GM19372 (cell line): ENCODE data around the gene HRH1.
"Not testable (repeated sequence)": the region's sequence is repeated elsewhere in the genome, so short reads cannot be mapped to it uniquely, and the experiment has no call there.

Experiments used
- ATAC-seq: cut with Tn5 transposase; IDR thresholded peaks from one replicate; pipeline ENCODE4 v1.9.1; 2021; ENCODE audit warnings: mild to moderate bottlenecking, low read depth, moderate library complexity; ENCODE audit not compliant: unreplicated experiment

HRH1 gene

DNA sequence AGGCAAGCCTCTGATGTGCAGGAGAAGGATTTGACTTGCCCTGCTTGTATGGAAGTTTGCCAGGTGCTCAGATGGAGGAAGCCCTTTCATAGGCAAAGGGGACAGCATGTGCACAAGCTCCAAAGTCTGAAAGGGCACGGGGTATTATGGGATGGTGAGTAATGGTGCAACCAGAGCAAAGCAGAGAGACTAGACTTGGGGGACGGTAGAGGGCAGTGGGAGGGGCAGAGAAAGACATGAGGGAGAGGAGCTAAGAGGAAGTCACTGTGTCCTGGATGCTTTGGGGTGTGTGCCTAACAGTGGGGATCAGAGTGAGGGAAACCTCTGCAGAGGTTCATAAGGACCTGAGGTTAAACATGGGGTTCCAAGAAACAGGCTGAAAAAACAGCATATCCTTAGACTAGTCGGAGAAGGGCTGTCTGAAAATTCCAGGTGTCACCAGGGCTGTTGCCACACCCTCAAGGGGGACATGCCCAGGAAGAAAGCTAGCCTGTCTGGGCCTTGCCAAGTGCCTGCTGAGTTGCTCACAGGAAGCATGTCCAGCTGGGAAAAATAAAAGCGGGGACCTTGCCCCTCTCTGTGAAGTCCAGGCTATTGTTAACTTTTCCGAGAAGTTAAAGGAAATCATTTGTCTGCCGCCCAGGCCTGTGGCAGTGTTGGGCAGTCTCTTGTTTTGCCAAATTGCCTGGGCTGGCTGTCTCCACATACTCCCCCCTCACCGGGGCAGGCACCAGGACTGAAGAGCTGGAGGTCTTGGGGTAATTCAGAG is 47.1 kb downstream of the HRH1 start:
- no peak for ATAC-seq

DNA sequence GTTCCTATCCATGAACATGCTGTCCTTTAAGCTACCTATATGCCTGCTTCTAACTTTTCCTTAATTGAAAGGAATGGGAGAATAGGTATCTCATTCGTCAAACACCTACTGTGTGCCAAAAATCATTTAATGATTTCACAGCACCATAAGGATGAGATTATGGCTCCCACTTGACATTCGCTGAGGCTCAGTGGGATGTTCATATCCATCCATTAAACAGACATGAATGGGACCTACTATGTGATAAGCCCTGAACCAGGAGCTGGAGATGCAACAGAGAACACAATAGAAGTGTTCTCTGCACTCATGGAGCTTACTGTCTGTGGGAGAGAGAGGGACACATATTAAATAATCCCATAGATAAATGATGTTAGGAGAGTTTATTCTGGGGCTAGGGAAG is 49.7 kb downstream of the HRH1 start:
- ATAC-seq = no peak

DNA sequence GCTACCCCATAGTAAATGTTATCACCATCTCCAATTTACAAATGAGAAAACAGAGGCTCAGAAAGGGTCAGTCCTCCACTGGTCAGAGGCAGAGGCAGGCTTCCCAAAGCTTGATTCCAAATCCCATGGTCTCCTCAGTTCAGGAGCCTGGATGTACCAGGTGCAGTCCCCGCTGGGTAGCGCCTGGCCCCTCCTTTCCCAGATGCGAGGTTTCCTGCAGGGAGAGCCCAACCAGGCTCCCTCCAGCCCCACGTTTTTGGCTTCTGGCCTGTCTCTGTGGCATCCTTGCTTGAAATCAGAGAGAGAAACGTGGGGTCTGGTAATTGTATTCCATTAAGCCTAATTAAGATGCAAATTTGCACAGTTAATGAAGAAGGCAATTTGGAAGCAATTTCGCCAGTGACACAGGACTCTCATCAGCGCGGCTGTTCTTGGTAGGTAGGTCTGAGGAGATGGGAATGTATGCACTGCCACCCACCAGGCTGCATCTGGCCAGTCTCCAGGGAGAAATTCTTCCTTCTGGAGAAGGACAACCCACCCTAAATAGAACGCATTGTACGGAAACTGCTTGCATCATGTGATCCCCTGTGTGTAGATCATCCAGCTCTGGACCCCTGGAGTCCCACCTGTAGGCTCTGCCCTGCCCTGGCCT is 50.5 kb downstream of the HRH1 start:
- no peak for ATAC-seq

DNA sequence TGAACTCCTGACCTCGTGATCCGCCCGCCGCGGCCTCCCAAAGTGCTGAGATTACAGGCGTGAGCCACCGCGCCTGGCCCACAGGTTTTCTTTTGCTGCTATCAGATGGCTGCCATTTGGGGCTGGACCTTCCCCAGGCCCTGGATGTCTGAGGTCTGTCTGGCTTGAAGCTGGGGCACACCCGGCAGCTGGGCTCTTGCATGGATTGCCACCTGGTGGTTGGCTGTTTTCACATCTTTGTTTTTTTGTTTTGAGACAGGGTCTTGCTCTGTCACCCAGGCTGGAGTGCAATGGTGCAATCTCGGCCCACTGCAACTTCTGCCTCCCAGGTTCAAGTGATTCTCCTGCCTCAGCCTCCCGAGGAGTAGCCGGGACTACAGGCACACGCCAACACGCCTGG is 51.6 kb downstream of the HRH1 start:
- ATAC-seq = not testable (repeated sequence)

DNA sequence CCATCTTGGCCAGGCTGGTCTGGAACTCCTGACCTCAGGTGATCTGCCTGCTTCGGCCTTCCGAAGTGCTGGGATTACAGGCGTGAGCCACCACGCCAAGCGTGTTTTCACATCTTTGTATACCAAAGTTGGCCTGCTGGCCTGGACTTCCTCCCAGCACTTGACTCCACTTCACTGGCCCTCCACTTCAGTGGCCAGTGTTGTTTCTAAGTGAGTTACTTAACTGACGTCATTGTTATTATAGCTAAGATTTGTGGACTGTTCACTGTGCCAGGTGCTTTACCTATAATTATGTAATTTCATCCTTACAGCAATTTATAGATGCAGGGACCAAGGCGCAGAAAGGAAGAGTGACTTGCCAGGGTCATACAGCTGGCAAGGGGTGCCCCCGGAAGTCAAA is 52.0 kb downstream of the HRH1 start:
- ATAC-seq = no peak

DNA sequence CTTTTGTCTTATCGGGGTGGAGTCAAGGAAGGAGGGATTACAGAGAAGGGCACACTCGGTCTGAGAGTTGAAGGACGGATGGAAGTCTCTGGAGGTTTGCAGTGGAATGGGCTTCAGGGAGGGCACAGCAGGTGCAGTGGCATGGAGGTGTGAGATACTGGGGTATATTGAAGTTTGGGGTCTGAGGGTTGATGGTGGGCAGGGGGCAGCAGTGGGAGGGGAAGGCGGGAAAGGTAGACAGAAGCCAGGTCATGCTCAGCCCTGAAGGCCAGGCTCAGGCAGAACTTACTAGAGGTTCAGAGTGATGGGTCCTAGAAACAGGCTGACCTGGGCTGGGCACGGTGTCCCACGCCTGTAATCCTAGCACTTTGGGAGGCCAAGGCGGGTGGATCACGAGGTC is 52.7 kb downstream of the HRH1 start:
- no peak for ATAC-seq

DNA sequence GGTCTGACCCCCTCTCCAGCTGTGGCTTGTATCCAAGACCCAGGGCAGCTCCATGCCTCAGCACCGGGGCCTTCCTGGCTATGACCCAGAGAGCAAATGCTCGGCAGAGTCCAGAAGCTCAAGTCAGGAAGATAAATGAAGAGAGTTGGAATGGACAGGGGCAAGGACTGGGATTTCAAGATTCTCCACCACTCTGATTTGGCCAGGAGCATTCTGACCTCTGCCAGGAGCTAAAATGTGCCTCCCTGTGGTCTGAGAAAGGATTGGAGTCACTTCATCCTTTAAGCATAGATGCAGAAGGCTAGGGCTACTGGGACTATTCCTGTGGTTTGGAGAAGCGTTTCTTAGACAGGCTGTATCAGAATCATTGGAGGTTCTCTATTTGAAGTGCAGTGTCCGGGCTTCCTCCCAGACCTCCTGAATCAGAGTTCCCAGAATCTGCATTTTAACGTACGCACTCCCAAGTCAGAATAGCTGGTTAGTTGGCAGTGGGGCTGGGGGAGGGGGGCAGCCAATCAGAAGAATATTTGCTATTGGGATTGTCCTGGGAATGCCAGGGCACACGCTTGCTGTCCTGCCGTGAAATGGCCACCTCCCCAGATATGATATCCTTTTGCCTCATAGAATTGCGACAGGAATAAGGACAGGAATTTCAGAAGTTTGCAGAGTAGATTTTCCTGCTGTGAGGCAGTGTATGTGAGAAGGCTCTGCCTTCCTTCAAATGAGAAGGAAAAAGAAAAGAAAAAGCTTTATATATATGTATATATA is 57.4 kb downstream of the HRH1 start:
- no peak for ATAC-seq

DNA sequence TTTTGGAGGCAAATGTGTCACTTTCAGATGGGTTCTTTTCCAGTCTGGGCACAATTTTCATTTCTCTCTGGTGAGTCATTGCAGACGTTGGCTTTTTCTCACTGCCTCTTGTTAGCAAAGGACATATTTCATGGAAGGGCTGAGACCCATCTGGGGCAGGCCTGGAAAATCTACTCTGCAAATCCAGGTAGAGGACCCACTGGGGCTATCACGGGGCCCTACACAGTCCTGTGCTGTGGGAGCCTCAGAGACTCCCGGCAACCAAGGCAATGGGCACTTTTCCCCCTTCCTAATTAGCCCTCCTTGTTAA is 58.0 kb downstream of the HRH1 start:
- no peak for ATAC-seq

DNA sequence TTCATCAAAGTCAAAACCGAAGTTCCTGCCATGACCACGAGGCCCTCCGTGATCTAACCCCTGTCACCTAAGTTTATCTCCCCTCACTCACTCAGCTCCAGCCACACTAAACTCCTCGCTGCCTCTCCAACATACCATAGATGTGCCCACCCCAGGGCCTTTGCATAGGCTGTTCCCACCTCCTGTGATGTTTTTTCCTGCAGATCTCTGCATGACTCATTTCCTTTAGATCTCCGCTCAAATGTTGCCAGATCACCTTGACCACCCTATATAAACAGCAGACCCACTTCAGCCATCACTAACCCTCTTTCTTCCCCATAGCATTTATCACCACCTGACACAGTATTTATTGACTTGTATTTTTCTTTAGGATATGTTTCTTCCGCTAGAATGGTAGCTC is 58.5 kb downstream of the HRH1 start:
- no peak for ATAC-seq

DNA sequence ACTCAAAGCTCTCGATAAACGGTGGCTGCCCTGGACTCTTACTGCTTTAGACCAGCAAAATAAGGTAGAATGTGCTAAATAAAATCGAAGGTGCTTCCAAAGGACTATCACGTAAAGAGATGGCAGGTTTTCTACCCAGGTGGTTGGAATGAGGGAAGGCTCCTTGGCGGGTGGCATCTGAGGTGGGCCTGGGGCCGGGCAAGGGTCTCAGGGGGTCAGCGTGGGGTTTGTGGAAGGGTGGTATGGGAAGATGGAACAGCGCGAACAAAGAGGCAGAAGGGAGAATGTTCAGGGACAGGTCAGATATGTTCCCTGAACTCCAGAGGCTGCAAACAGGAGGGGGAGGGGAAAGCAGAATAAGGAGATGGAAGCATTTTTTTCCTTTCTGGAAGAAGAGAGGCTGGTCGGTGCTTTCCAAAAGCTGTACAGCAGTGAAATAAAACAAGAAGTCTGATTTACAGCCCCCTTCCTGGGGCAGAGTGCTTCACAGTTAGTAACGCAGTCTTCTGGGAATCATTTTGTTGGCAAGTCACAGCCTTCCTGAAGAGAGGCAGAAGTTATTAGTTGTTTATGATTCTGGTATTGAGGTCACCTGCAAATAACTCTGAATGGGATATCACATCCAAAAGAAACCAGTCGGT is 59.6 kb downstream of the HRH1 start:
- no peak for ATAC-seq

DNA sequence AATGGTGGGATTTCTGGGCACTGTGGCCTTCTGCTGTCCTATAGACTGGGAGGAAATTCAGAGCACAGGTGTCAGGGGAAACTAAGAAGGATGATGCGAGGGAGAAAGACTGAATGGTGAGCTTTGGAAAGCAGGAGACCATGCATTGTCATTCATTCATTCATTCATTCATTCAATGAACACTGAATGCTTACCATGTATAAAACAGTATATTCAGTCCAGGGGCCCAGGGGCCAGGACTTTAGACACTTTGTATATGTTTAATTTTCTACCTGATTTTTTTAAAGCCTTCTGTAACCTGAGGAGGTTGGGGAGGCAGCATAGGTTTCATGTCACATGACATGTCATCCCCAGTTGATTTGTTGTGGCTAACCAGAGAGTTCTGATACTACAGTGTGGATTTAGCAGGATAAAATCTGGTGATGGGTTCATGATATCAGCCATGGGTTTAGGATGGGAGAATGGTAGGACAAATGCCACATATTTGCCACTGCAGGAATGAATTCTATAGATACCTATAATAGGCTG is 60.2 kb downstream of the HRH1 start:
- no peak for ATAC-seq

DNA sequence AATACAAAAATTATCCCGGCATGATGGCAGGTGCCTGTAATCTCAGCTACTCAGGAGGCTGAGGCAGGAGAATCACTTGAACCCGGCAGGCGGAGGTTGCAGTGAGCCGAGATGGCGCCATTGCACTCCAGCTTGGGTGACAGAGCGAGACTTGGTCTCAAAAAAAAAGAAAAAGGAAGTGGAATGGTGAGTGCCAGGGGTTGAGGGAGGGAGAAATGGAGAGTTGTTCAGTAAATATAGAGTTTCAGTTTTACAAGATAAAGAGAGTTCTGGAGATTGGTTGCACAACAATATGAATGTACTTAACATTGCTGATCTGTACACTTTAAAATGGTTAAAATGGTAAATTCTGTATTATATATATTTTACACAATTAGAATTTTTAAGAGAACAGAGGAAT is 63.1 kb downstream of the HRH1 start:
- ATAC-seq = not testable (repeated sequence)

DNA sequence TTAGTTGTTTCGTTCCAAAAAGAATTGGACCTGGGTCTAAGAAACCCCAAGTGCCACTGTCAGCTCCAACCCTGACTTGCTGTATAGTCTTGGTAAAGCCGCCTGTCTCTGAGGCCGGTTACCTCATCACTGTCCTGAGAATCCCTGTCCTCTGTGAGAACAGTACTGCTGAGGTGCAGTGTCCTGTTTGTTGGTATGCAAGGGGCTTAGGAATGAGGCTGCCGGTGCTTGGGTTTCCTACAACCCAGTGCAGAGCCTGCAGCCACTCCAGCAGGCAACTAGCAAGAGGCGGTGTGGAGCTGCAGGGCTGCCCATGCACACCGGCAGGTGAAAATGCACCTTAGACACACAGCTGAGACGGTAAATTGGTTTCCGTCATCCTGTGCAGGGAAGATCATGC is 65.9 kb downstream of the HRH1 start:
- ATAC-seq = no peak

DNA sequence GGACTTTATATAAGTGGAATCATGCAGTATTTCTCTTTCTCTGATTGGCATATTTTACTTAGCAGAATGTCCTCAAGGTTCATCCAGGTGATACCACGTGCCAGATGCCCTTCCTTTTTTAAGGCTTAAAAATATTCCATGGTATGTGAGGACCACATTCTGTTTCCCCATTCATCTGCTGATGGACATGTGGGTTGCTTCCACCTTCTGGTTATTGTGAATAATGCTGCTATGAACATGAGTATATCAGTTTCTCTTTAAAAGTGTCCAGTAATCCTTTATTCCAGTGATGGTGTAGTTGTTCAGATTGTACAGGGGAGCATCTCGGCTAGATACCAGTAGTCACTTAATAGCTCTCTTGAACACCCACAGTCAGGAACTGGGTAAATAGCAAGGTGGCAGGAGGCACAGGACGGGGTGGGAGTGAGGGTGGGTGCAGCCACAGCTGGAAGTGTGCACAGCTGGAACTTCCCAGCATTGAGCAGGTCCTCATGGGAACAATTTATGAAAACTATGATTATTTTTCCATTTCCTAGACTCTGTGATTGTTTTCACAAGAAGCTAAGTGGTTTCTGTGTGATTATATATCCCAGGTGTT is 67.6 kb downstream of the HRH1 start:
- ATAC-seq = no peak

DNA sequence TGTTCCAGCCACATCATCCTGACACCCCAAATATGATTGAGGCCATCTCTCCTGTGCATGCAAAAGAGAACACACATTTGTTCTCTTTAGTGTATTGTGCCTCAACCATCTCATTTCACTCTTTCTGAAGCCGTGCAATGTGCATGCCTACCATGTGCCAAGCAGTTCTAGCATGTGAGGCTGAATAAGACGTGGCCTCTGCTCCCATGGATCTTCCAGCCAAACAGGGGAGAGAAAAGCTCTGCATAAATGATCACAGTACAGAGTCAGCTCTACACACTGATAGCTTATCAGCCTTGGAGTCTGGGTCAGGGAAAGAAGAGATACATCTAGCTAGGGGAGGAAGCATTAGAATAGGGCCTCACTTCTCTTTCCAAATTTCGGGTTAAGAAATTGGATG is 69.7 kb downstream of the HRH1 start:
- ATAC-seq = no peak

DNA sequence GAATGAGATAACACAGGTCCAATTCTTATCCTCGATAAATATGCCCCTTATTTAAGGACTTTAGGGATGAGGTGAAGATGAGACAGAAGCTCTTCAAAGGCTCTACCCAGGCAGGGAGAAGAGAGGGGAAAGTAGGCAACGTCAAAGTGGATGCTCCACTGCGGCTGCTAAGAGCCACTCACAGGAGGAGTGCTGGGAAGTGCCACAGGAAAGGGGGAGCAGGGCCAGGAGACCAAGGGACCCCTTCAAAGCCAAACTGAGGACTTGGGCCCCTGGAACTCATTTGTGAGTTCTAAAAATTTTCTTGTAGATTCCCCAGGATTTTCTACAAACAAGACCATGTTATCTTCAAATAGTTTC is 70.6 kb downstream of the HRH1 start:
- no peak for ATAC-seq

DNA sequence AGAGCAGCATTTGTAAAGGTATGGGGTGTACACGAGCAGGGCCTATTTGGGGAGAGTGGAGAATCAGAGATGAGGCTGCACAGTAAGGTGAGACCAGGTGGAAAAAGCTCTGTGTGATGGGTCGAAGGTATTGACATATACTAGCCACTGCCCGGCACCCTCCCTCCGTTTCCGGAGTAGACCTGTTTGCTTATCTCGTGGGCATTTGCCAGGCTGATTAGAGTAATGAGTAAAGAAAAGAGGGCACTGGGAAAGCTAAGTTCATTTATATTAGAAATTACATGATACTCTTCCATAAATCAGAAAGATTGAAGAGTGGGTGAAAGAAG is 71.7 kb downstream of the HRH1 start:
- ATAC-seq = no peak

DNA sequence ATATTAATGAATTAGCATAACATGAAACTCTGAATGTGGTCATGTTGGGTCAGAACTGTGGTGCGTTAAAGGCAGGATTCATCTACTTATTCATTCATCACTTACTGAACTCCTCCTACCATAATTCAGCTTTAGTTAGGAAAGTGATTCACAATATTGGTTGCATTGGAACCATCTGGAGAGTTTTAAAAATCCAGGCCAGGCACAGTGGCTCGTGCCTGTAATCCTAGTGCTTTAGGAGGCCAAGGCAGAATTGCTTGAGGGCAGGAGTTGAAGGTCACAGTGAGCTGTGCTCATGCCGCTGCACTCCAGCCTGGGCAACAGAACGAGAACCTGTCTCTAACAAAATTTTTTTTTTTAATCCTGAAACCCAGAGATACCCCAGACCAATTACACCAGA is 73.7 kb downstream of the HRH1 start:
- ATAC-seq = no peak

DNA sequence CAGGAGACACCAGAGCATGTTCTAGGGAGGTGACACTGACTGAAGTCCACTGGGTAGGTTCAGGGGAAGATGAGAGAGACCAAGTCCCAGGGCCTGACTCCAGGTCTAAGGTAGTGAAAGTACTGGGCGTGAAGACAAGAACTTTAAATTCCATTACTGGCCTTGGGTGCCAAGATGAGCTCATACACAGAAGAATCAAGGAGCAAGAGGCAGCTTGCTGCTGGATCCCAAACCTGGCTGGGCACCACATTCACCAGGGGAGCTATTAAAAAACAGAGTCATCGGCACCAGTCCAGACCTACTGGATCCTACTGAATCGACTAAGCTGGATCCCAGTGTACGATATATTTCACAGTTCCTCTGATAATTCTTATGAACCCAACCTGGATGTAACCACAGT is 75.8 kb downstream of the HRH1 start:
- ATAC-seq = no peak

DNA sequence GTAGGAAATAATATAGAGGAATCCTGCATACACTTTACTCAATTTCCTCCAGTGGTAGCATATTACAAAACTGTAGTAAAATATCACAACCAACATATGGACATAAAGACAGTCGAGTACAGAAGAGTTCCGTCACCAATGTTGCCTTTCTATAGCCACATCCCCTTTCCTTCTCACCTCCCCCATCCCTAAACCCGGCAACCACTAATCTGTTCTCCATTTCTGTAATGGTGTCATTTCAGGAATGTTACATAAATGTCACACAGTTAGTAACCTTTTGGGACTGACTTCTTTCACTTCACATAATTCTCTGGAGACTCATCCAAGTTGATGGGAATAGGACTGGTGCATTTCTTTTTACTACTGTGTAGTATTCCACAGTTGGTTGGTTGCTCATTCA is 76.5 kb downstream of the HRH1 start:
- ATAC-seq = no peak

DNA sequence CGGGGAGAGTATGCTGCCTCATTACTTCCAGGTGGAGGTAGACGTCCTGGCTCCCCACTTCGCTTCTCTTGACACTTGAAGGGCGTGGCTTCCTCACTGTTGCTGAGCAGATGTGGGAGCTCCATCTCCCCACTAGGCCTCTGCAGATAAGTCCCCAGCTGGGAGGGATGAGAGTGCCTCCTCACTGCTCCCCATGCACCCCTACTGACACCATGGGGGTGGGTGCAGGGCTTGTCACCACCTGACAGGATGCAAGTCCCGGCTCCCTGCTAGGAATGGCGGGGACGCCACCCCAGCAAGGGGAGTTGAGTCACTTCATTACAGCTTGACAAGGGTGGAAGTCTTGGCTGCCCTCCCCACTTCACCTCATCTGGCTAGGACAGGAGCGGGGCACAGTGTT is 81.1 kb downstream of the HRH1 start:
- ATAC-seq = no peak
